ENCODE measurements around the gene ST6GALNAC2. TPM values are rescaled to one million over a fixed set of nuclear protein-coding genes. Genes with fewer than 3 reads are reported as not detected.

The ST6GALNAC2 gene
- total and polyA plus RNA-seq, 8 donors, result 2.1 to 30.2 (median 4.7) TPM

DNA sequence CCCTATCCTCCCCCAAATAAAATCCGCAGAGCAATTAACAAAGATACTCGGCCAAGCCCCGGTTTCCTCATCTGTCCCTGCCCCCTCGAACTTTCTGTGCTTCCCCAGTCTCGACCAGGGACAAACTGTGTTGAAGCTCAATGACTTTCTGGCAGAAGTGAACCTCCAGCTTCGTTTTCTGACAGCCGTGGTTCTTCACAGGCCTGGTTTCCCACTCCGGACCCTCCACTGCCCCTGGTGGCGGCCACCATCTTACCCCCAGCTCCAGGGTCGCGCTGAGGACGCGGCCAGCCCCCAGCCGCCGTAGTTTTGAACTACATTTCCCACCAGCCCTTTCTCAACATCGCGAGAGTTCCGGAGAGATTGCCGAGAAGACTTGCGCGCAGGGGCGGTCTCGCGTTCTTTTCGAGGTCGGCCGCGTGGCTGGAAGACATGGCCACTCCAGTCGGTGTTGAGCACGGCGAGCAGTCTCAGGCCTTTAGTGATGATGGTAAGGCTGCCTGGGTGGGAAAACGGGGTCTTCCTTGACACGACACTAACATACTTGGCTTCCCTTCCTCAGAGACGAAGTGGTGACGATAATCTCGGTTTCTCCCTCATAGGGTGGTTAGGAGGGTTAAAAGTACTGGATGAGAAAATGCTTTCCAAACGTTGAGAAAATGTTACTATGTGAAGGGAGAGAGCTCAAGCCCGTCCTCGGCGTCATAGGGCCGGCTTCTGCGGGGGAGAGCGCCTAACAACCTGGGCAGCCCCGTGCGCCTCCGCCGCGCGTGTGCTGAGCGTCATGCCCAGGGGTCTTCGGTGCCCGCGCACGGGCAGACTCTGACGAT lies 28.1 kb downstream of the ST6GALNAC2 start:
- no peaks in the 10 kb centered on the region for H3K9me3 ChIP-seq
- intact Hi-C loops (cut with DNase I), result loop anchor here in 1 of 2 donors (10.0 kb wide), 1 partner anchor 157 kb away; the partner anchor contains the start of gene MXRA7
- no peaks in the 10 kb centered on the region for H3K27me3 ChIP-seq
- H3K36me3 ChIP-seq, result peaks cover 0 to 7% of the 10 kb centered on the region in 2 donors
- H3K4me3 ChIP-seq, result peak overlapping the region; percentile 81 to 88
- H3K27ac ChIP-seq, result peak overlapping the region; percentile 95
- peak; percentile 84 for ATAC-seq
- DNase-seq, result peak; percentile 95 to 97 (median 96)
- H3K4me1 ChIP-seq, result peaks cover 46 to 55% of the 10 kb centered on the region in 2 donors
- TF ChIP-seq, protein P1, sequence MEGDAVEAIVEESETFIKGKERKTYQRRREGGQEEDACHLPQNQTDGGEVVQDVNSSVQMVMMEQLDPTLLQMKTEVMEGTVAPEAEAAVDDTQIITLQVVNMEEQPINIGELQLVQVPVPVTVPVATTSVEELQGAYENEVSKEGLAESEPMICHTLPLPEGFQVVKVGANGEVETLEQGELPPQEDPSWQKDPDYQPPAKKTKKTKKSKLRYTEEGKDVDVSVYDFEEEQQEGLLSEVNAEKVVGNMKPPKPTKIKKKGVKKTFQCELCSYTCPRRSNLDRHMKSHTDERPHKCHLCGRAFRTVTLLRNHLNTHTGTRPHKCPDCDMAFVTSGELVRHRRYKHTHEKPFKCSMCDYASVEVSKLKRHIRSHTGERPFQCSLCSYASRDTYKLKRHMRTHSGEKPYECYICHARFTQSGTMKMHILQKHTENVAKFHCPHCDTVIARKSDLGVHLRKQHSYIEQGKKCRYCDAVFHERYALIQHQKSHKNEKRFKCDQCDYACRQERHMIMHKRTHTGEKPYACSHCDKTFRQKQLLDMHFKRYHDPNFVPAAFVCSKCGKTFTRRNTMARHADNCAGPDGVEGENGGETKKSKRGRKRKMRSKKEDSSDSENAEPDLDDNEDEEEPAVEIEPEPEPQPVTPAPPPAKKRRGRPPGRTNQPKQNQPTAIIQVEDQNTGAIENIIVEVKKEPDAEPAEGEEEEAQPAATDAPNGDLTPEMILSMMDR (IDR thresholded peaks at IDR 0.05), result peak; percentile 30 to 65

DNA sequence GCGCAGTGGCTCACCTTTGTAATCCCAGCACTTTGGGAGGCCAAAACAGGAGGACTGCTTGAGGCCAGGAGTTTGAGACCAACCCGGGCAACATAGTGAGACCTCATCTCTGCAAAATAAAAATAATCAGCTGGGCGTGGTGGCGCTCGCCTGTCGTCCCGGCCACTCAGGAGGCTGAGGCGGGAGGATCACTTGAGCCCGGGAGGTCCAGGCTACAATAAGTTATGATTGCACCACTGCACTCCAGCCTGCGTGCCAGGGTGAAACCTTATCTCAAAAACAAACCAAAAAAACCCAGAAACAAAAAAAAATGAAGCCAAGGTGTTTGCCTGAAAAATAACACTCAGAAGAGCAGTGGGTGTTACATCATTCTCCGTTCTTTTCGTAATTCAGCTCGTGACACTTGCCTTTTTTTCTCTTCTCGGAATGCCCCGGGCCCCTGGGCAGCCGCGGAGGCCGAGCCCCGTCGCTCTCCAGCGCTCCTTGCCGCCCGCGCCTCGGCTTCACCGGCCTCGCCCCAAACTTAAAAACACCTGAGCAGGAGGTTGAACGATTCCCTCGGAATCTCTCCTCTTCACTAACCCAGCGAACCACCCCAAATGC lies 28.8 kb downstream of the ST6GALNAC2 start:
- peak overlapping the region; percentile 81 to 88 for H3K4me3 ChIP-seq
- H3K27ac ChIP-seq, result peak overlapping the region; percentile 95
- ATAC-seq (peak; percentile 41), DNase-seq (peak in 1 of 4 donors; percentile 88)
- peaks cover 42 to 51% of the 10 kb centered on the region in 2 donors for H3K4me1 ChIP-seq
- intact Hi-C loops (cut with DNase I), result loop anchor here in 1 of 2 donors (10.0 kb wide), 1 partner anchor 158 kb away; the partner anchor contains the start of gene MXRA7
- TF ChIP-seq, protein P1 (IDR thresholded peaks at IDR 0.05), result no peak
- no peaks in the 10 kb centered on the region for H3K9me3 ChIP-seq
- no peaks in the 10 kb centered on the region for H3K27me3 ChIP-seq
- H3K36me3 ChIP-seq, result peaks cover 0 to 2% of the 10 kb centered on the region in 2 donors

DNA sequence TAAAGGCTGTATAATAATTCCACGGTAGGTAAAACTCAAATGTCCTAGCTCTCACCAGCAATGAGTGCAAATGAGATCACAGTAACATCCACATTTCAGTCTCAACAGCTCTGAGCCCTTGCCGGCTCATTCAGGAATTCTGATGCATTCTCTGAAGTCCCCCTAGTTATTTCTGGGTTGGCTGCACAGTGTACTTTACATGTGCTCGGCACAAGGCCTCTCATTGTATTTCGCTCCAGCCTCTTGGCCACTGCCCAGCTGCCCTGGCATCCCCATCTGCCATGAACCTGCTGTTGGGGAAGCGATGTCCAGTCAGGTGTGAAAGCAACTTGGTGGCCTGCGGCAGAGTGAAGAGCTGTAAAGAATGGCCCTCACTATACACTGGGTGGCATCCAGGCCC lies 31.5 kb downstream of the ST6GALNAC2 start:
- Histone ChIP-seq H3K36me3 (no peaks in the 10 kb centered on the region), H3K4me3 (no peak overlapping the region), H3K27me3 (no peaks in the 10 kb centered on the region), H3K27ac (no peak overlapping the region), H3K9me3 (no peaks in the 10 kb centered on the region), H3K4me1 (peaks cover 22 to 44% of the 10 kb centered on the region in 2 donors)
- ATAC-seq, result no peak
- intact Hi-C loops (cut with DNase I), result loop anchor here in 1 of 2 donors (10.0 kb wide), 1 partner anchor 161 kb away; the partner anchor contains the start of gene MXRA7
- TF ChIP-seq, protein P1 (IDR thresholded peaks at IDR 0.05), result no peak
- no peak for DNase-seq

DNA sequence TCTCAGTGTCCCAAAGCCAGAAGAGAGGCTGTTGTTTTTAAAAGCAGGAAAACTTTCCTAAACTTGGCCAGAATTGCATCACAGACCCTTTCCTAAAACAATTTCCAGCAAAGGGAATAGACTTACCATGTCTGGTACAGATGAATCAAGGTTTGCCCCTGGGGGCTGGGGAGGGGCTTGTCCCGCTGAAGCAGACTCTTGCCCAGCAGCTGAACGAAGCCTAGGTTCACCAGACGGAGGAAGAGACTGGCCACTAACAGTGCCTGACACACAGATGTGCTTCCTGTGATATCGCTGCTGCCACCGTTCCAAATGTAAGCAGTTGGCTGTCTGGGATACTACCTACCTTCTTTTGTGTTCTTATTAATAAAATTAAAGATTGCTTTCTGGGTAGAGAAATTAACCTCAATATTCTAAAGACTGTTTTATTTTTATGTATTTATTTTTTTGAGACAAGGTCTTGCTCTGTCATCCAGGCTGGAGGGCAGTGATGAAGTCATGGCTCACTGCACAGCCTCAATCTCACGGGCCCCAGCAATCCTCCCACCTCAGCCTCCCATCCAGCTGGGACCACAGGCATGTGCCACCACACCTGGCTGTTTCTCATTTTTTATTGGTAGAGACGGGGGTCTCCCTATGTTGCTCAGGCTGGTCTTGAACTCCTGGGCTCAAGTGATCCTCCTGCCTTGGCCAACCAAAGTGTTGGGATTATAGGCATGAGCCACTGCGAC lies 32.3 kb downstream of the ST6GALNAC2 start:
- Histone ChIP-seq H3K9me3 (no peaks in the 10 kb centered on the region), H3K27me3 (no peaks in the 10 kb centered on the region), H3K4me3 (no peak overlapping the region), H3K27ac (no peak overlapping the region), H3K4me1 (peaks cover 14 to 42% of the 10 kb centered on the region in 2 donors), H3K36me3 (no peaks in the 10 kb centered on the region)
- TF ChIP-seq, protein P1 (IDR thresholded peaks at IDR 0.05), result no peak
- intact Hi-C loops (cut with DNase I), result loop anchor here in 1 of 2 donors (10.0 kb wide), 1 partner anchor 161 kb away; the partner anchor contains the start of gene MXRA7
- ATAC-seq, result no peak
- DNase-seq, result no peak
